HG03025 (cell line): Measurements from ENCODE around the gene KCTD2.
"Not testable (repeated sequence)": the region's sequence is repeated elsewhere in the genome, so short reads cannot be mapped to it uniquely, and the experiment has no call there.

Experiments used
- ATAC-seq: cut with Tn5 transposase; IDR thresholded peaks from one replicate; pipeline ENCODE4 v1.9.1; 2021; ENCODE audit warnings: mild to moderate bottlenecking, moderate library complexity; ENCODE audit not compliant: unreplicated experiment, low FRiP score

The KCTD2 gene

DNA sequence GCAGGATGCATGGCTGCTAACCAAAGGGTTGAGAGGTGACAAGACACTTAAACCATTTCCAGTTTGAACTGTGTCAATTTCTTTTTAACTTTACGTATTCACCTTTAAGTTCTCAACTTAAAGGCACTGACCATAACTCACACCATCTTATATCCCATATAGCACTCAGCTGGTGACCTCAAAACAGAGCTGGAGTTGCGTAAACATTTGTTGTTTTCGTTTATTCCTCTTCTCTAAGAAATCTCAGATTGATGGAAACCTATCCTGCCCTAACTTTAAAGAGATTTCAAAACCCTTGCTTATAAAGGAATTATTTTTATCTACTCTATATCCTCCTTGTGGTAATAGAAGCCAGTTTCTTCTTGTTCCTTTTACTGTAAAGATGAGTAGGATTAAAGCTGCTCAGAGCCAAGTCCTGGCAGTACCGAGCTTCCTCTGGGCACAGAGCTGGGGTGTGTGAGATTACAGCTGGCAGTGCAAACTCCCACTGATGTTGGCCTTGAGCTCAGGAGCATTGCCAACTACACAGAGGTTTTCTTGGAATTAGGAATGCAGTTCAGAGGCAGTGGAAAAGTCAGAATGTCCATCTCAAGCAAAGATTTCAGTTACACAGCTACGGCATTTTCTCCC, 1.3 kb downstream of the KCTD2 start:
- no peak for ATAC-seq

DNA sequence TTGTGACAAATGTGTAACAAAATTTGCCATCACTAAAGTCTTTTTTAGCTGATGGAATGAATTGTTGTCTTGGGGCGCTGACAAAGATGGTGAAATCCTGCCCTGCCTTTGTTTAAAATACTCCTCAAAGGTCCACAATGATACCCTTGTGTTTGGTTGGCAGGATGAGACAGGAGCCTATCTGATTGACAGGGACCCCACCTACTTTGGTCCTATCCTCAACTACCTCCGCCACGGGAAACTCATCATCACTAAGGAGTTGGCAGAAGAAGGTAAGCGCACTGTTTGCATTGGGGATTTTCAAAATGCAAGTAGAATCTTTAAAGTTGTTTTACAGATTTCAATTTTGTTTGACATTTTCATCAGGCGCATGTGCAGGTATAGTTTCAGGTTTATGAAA, 2.0 kb downstream of the KCTD2 start:
- ATAC-seq = no peak

DNA sequence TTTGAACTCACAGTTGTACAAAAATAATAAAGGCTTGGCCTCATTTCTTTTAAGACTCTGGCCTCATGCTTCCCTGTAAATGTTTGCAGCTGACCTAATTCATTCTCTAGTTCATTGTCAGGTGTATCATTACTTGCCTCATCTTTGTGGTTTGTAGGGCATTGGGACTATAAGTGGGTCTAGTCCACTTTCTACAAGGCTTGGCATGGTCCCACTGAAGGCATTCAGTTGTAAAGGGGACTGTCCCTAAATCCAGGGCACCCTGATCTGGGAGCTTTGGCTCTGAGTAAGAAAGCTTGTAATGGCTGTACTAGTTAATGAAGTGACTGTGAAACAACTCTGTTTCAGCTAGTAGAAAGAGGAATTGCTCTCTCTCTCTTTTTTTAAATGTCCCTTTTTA, 2.7 kb downstream of the KCTD2 start:
- ATAC-seq = no peak

DNA sequence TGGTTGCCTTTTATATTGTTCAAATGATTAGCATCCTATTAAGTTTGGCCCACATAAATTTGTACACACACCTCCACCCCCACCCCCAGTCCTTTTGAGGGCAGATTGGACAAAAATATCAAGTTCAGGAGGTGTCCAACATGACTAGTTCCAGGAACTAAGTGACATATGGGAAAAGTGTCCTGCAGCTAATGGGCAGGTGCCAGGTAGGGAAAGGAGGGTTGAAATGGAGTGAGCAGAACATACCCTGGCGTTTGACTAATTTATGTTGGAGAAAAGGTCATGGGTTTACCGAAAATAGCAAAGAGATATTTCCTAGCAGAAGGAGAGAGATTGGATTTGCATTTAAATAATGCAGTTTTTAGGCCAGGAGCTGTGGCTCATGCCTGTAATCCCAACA, 4.9 kb downstream of the KCTD2 start:
- no peak for ATAC-seq

DNA sequence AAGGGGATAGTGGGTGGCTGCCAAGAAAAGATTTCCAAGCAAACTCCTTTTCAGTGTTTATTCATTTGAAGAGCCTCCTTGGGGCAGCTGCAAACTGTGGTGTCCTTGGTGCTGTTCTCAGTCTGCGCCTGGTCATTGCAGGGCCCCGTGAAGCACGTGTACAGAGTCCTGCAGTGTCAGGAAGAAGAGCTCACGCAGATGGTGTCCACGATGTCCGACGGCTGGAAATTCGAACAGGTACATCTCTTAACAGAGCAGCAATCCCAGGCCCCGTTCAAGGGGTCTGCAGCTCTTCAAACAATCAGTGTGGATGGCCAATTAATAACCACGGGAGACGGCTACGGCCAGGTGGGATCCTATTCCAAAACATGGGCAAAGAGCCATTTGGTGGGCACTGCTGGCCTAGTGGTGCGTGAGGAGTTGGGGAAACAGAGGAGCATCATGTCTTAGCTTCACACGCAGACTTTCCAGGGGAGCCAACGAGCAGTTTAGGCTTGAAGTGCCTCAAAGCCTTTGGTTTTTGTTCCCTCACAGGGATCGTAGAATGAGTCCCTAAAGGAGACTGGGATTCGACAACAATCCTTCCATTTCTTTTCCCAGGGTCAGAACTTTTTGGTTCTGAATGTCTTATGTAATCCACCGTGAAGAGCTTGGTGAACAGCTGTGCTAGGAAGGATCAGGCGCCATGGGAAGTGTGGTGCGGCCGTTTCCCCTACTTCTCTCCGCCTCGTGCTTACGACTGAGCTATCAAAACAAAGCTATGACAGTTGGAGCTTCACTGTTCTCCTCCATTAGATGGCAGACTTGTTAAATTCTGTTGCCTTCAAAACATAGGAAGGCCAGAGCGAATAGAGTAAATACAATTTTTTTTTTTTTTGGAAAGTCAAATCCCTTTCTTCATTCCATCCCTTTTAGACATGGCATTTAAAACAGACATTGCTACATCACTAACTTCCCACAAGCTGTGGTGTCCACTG, 12.6 kb downstream of the KCTD2 start:
- no peak for ATAC-seq

DNA sequence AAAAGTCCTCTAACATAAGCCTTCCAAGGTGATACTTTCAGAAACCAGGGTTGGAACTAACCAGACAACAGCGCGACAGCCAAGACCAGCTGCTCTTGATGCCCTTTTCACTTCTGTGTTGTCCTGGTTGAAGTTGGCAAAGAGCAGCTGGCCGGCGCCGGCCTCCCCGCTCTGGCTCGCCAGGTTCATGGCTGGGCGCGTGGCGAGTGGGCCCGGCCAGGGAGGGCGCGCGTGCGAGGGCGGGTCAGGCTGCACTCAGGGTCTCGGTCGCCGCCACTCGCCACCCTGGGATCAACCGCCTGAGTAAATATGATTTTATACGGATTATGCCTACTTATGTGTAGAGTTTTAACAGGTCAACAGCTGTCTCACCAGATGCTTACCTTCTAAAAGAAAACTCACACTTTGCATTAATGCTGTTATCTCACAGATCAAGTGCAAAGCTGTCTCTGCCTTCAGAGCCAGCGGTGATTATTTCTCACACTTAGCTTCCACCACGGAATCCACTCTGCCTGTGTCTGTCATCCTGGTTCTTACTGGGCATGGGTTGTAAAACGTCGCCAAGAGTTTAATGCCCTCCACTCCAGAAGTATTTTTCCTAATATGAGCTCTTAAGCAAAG, 13.5 kb downstream of the KCTD2 start:
- ATAC-seq = no peak

DNA sequence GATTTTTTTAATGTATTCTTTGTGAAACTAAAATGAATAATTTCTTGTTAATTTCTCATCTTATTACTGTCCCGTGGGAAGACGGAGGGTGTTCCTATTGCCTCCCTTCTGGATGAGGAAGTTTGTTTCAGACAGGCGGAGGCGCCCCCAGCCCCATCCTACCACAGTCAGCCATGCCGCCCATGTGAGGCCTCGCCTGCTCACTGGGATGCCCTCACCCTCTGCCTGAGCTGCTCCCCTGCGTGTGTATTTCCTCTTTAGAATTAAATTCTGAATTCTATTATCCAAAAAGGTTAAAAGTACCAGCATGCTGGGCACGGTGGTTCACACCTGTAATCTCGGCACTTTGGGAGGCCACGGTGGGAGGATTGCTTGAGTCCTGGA, 14.0 kb downstream of the KCTD2 start:
- no peak for ATAC-seq

DNA sequence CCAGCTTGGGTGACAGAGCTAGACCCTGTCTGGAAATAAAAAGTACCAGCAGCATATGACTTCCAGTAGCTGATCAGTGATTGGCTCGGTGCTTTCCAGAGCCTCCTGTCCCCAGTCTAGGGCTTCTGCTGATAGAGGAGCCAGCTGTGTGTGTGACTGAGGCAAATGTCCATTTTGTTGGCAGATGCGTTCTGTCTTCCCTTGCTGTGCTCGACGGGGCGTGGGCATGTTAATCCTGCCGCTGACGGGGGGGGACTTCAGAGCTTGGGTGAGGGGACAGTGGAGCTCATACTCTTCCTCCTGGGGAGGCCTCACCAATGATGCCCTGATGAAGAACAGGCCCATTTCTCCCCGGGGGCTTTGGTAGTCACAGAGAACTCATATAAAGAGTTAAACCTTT, 14.6 kb downstream of the KCTD2 start:
- ATAC-seq = no peak

DNA sequence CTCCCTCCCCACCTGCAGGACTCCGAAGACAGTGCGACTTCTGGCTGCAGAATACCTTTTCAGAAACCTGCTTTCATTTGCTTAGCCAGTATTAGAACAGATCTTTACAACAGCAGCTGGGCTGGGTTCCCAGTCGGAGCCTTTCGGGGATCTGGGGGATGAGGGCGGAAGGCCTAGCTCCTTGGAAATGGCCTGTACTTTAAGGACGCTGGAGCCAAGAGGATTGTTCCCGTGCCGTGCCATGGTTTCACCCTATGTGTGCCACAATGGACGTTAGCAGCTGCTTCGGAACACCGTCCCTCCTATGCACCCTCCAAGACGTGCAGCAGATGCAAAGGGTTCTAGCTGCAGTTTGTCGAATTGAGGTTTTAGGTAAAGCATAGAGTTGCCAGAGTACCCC, 16.2 kb downstream of the KCTD2 start:
- no peak for ATAC-seq

DNA sequence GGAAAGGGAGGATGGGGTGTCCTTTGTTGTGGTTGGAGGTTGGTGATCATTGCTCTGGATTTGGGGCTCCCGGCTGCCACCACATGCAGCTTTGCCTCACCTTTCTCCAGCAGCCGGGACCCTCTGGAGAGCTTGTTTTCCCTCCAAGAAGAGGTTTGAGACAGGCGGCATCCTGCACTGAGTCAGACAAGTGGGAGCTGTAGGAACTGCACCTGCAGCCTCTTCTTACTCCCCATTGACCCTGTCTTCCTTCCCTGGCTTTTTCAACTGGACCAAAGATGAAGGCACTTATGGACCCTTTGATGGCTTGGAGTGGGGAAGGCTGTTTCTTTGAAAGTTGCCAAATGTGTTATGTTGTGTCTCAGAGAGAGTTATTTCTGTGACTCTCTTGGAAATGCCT, 16.6 kb downstream of the KCTD2 start:
- ATAC-seq = no peak

DNA sequence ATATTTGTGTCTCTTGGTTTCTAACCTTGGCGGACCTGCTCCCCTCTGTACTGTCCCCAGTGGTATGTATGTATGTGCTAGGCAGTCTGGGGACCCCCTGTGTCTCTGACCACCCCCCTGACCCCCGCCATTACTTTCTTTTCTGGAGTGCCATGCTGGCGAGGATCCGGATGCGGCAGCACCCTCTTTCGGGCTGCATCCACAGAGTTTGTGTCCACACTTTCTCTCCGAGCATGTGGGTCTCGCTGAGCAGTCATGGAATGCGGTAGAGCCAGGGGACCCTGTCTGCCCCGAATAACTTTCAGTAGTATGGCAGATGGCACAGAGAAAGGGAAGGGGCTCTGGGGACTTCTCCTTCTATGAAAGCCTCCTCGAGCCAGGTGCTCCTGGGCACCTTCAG, 17.0 kb downstream of the KCTD2 start:
- ATAC-seq = no peak

DNA sequence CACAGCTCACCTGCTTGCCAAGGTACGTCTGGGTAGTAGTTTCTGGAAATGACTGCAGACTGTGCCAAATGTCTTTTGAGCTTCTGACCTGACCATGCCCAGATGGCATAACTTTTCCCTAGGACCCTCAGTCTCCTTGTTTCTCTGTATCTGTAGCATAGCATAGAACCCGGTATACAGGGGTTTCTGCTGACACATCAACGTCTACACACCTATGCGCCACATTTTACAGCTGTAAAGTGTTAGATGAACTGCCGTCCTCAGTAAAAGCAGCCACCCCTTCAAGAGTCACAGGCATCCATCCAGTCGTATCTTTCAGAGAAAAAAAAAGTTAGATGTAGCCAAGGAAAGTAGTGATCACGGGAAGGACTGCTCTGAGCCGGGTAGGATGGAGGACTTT, 17.4 kb downstream of the KCTD2 start:
- ATAC-seq = no peak

DNA sequence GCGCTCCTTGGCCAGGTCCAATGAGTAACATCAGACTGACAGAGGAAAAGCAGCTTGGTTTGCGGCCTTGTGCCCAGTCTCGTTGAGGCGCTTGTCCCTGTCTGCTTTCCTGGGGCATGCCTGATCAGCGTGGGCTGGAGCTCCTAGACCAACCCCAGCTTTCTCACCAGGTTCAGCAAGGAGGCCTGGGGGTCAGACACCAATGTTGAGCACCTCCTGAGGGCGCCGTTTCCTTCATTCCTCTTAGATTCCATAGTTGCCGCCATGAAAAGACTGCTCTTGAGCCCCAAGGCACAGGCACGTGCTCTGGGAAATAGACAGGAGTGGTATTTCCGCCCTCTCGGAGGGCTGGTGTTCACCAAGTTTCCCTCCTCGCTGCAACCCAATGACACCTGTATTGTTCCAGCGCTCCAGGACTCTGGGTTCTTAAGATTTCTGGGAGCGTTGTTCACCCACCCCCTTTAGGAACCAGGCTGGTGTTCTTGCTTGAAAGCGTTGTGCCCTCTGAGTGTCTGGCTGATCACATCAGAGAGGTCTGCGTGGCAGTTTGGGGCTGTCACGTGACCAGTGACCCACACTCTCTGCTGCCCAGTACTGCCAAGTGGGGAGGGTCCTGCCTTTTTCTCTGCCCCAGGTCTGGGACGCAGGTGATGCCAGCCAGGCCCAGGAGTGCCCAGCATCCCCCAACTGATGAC, 18.0 kb downstream of the KCTD2 start:
- ATAC-seq = no peak

DNA sequence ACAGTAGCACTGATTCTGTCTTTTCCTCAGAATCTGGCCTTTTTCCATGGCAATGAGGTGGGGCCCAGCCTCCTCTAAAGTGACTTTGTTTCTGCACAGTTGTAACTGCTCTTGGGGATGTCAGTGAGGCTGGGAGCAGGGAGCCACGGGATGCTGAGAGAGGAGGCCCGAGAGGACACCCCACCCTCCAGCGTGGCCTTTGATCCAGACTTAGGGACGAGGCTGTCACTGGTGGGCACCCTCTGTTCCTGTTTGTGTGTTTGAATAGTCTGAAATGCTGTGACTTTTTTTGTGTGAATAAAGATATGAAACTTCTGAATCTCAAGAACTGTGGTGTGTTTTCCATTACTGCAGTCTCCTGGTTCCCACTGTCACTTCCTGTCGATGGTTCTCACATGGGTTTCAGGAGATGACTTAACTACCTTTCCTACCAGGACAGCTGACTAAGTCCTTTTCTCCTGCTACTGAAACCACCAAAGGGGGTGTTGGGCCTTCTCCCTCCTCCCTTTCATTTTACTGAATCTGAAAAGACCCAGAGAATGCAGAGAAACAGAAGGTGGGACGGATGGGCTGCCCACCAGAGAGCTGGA, 18.6 kb downstream of the KCTD2 start:
- ATAC-seq = no peak

DNA sequence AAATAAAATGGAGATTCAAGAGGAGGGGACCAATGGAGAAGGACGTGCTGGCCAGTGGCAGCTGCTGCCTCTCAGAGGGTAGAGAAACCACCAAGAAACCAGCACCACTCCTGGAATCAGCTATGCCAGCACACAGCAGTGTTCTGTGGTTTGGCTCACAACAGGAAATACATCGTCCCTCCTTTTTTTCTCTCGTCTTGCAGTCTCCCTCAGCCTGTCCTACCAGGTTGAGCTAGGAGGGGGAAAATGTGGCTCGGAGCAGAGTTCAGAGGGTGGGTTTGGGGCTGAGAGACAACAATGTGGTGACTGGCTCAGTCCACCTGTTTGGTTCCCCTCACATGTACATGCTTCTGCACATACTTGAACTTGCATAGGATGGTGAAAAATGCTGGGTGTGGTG, 20.8 kb downstream of the KCTD2 start:
- ATAC-seq = no peak

DNA sequence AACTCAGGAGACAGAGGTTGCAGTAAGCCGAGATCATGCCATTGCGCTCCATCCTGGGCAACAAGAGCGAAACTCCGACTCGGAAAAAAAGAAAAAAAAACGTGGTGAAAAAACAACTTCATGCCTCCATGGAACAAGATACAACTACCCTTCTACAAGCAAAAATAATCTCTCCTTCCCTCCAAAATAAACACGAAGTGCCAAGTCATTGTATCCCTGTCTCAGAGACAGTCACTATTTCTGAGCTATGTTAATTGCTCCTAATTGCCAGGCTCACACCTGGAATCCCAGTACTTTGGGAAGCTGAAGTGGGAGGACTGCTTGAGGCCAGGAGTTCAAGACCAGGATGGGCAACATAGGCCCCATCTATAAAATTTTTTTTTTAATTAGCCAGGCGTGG, 21.7 kb downstream of the KCTD2 start:
- ATAC-seq = no peak

DNA sequence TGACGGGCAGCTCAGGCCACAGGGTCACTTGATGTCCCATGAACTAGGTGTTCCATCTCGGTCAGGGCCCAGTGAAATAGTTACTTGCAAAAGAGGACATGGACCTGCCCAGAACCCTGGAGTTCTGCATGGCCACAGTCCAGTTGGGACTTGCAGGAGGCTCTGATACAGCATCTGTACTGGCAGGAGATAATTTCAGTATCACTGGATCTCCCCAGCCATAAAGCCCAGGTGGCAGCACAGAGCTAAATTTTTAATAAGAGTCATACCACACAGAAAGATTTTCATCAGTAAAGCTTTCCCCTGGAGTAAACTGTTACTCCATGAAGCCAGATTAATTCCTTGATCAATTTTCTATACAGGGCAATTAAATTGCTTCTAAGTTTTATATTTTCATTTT, 22.8 kb downstream of the KCTD2 start:
- ATAC-seq = no peak

DNA sequence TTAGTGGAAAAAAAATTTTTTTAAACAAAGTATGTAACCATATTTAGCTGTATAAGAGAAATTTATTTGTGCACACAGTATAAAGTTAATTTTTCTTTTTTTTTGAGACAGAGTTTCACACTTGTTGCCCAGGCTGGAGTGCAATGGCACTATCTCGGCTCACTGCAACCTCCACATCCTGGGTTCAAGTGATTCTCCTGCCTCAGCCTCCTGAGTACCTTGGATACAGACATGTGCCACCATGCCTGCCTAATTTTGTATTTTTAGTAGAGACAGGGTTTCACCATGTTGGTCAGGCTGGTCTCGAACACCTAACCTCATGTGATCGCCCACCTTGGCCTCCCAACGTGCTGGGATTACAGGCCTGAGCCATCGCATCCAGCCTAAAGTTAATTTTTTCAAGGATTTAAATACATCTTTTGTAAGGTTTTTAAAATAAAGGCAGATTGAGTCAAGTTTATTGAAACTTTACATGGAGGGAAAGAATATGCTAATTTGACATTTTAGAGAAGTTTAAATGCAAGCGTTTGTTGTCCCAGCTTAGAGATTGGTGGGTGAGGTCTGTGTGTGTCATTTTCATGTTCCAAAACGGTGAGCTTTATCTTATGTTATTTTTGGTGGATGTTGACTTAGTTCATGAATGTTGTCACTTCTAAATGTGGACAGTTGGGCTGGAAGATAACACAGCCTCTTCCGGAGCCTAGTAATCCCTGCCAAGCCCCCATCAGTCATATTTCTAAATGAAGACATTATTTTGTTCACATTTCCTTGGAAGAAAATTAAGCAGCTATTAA, 24.6 kb downstream of the KCTD2 start:
- not testable (repeated sequence) for ATAC-seq

DNA sequence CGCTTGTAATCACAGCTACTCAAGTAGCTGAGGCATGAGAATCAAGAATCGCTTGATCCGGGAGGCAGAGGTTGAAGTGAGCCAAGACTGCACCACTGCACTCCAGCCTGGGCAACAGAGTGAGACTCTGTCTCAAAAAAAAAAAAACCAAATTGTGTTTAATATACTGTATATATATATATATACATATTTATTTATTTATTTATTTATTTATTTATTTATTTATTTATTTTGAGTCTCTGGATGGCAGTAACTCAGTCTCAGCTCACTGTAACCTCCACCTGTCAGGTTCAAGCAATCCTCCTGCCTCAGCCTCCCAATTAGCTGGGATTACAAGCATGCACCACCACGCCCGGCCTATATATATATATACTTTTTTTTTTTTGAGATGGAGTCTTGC, 25.9 kb downstream of the KCTD2 start:
- ATAC-seq = not testable (repeated sequence)

DNA sequence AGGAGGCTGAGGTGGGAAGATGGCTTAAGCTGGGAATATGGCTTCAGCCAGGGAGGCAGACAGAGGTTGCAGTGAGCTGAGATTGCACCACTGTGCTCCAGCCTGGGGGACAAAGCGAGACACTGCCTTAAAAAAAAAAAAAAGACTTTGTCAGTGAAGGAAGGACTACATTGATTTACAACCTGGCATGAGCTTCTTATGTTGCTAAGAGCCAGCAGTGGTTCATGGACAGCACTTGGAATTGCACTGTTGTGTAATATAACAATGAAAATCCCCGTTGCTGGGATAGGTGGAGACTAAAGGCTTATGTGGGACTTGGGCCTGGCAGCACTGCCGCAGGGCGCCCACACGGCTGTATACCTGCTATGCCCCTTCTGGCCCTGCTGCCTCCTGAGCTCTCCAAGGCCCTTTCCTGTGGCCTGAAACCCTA, 26.6 kb downstream of the KCTD2 start:
- ATAC-seq = no peak
